ENCODE results near the gene ARHGAP12.

Gene ARHGAP12

DNA sequence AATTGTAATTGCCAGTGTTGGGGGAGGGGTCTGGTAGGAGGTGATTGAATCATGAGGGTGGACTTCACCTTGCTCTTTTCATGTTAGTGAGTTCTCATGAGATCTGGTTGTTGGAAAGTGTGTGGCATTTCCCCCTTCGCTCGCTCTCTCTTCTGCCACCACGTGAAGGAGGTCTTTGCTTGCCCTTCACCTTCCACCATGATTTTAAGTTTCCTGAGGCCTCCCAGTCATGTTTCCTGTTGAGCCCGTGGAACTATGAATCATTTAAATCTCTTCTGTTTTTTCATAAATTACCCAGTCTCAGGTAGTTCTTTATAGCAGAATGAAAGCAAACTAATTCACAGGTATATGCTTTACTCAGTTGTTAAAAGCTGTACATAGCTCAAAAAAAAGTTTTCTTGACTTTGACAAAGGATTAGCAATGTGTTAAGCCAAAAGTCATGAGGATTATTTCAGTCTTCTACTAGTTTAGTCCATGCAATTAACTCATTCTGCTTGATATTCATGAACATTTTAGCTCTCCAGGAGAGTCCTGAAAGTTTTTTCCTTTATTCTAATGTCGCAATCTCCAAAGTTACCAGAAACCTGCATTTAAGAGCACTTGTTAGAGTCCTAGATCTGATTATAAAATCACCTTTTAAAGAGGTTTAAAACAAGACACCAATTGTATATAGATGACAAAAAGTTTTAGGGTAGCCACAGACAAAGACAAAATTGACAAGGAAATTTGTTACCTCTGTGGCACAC lies 27.7 kb upstream of the ARHGAP12 start:
- Mint-ChIP-seq H3K27me3 (ENCODE audit: low read depth) (peaks cover 2% of the 10 kb centered on the region), H3K27ac (no peak overlapping the region), H3K9me3 (peaks cover 15% of the 10 kb centered on the region), H3K36me3 (ENCODE audit: low read depth) (peaks cover 2% of the 10 kb centered on the region), H3K4me1 (ENCODE audit: low read depth) (peaks cover 3% of the 10 kb centered on the region), H3K4me3 (no peak overlapping the region)
- DNase-seq (ENCODE audit: low spot score): no peak

DNA sequence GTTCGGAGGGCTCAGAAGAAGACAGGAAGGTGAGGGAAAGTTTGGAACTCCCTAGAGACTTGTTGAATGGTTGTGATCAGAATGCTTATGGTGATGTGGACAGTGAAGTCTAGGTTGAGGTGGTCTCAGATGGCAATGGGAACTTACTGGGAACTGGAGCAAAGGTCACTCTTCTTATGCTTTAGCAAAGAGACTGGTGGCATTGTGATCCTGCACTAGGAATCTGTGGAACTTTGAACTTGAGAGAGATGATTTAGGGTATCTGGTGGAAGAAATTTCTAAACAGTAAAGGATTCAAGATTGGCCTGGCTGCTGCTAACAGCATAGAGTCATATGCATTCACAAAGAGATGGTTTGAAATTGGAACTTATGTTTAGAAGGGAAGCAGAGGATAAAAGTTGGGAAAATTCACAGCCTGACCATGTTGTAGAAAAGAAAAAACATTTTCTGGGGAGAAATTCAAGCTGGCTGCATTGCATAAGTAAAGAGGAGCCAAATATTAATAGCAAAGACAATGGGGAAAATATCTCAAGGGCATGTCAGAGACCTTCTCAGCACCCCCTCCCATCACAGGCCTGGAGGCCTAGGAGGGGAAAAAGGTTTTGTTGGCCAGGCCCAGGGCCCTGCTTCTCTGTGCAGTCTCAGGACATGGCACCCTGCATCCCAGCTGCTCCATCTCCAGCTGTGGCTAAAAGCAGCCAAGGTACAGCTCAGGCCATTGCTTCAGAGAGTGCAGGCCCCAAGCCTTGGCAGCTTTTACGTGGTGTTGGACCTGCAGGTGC lies 26.0 kb upstream of the ARHGAP12 start:
- Mint-ChIP-seq H3K36me3 (ENCODE audit: low read depth) (peaks cover 2% of the 10 kb centered on the region), H3K4me1 (ENCODE audit: low read depth) (no peaks in the 10 kb centered on the region), H3K27ac (no peak overlapping the region), H3K27me3 (ENCODE audit: low read depth) (peaks cover 2% of the 10 kb centered on the region), H3K9me3 (peaks cover 15% of the 10 kb centered on the region), H3K4me3 (no peak overlapping the region)
- DNase-seq (ENCODE audit: low spot score): no peak

DNA sequence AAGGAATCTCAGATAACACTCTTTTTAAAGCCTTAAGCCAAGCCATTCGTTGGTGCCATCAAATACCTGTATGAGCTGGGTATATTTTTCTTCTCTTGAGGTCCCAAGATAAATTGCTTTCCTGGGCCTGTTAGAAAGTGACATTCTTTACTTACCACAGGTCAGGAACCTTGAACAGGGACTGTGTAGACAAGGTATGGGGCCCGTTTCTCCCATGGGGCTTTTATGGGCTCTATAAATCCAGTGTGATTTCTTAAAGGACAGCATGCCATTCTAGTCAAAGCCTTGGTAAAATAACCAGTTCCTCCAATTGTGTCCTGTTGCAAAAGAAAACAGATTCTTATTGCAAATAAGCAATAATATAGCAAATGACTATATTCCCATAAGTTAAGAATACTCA lies 24.8 kb upstream of the ARHGAP12 start:
- peaks cover 2% of the 10 kb centered on the region for H3K36me3 Mint-ChIP-seq (ENCODE audit: low read depth)
- no peak overlapping the region for H3K4me3 Mint-ChIP-seq
- no peak for DNase-seq (ENCODE audit: low spot score)
- no peak overlapping the region for H3K27ac Mint-ChIP-seq
- H3K9me3 Mint-ChIP-seq: peaks cover 15% of the 10 kb centered on the region
- H3K4me1 Mint-ChIP-seq (ENCODE audit: low read depth): no peaks in the 10 kb centered on the region
- H3K27me3 Mint-ChIP-seq (ENCODE audit: low read depth): peaks cover 2% of the 10 kb centered on the region

DNA sequence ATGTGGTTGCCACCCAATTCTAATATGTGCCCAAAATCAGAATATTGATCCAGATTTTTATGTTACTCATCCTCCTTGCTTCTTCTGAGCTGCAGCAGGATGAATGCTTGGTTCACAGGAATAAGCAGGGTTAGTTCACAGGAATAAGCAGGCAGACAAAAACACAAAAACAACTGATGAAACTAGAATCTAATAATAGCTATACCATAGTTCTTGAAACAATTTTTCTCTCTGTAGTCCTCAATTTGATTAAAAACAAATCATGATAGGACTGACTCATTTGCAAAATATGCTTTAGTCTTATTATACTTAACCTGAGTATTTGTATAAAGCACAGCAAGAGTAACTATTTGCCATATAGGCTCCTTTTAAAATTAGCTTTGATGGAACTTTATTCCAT lies 24.4 kb upstream of the ARHGAP12 start:
- H3K9me3 Mint-ChIP-seq: peaks cover 15% of the 10 kb centered on the region
- no peaks in the 10 kb centered on the region for H3K4me1 Mint-ChIP-seq (ENCODE audit: low read depth)
- no peak overlapping the region for H3K27ac Mint-ChIP-seq
- no peak overlapping the region for H3K4me3 Mint-ChIP-seq
- DNase-seq (ENCODE audit: low spot score): no peak
- H3K36me3 Mint-ChIP-seq (ENCODE audit: low read depth): peaks cover 2% of the 10 kb centered on the region
- H3K27me3 Mint-ChIP-seq (ENCODE audit: low read depth): peaks cover 2% of the 10 kb centered on the region

DNA sequence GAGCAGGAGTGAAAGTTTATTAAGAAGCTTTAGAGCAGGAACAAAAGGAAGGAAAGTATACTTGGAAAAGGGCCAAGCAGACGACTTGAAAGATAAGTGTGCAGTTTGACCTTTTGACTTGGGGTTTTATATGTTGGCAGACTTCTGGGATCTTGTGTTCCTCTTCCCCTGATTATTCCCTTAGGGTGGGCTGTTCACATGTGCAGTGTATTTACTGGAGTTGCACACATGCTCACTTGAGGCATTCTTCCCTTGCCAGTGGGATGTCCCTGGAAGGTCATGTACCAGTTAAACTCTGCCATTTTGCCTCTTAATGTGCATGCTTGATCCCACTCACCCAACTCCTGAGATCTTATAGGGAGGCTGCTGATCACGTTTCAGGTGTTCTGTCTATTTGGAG lies 23.4 kb upstream of the ARHGAP12 start:
- H3K4me1 Mint-ChIP-seq (ENCODE audit: low read depth): no peaks in the 10 kb centered on the region
- DNase-seq (ENCODE audit: low spot score): no peak
- H3K27me3 Mint-ChIP-seq (ENCODE audit: low read depth): peaks cover 2% of the 10 kb centered on the region
- H3K36me3 Mint-ChIP-seq (ENCODE audit: low read depth): peaks cover 2% of the 10 kb centered on the region
- no peak overlapping the region for H3K27ac Mint-ChIP-seq
- H3K9me3 Mint-ChIP-seq: peaks cover 15% of the 10 kb centered on the region
- H3K4me3 Mint-ChIP-seq: no peak overlapping the region

DNA sequence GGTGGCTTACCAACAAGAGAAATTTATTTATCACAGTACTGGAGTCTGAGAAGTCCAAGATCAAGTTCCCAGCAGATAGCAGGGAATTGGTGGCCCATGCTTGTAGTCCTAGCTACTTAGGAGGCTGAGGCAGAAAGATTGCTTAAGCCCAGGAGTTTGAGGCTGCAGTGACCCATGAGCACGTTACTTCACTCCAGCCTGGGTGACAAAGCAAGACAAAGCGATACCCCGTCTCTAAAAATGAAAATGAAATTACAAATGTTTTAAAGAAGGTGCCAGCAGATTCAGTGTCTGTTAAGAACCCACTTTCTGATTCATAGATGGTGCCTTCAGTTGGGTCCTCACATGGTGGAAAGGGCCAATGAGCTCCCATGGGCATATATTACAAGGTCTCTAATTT lies 20.6 kb upstream of the ARHGAP12 start:
- peaks cover 7% of the 10 kb centered on the region for H3K9me3 Mint-ChIP-seq
- H3K36me3 Mint-ChIP-seq (ENCODE audit: low read depth): no peaks in the 10 kb centered on the region
- no peak overlapping the region for H3K4me3 Mint-ChIP-seq
- H3K27ac Mint-ChIP-seq: no peak overlapping the region
- no peaks in the 10 kb centered on the region for H3K4me1 Mint-ChIP-seq (ENCODE audit: low read depth)
- no peak for DNase-seq (ENCODE audit: low spot score)
- peaks cover 5% of the 10 kb centered on the region for H3K27me3 Mint-ChIP-seq (ENCODE audit: low read depth)

DNA sequence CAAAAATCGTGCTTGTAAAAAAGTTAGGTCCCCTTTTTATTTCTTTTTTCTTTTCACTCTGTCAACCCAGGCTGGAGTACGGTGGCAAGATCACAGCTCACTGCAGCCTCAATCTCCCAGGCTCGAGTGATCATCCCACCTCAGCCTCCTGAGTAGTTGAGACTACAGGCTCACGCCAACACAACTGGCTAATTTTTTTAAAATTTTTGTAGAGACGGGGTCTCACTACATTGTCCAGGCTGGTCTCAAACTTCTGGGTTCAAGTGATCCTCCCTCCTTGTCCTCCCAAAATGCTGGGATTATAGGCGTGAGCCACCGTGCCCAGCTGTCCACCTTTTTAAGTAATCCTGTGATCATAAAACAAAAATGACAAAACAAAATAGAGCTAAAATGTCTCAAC lies 19.4 kb upstream of the ARHGAP12 start:
- no peak for DNase-seq (ENCODE audit: low spot score)
- H3K27me3 Mint-ChIP-seq (ENCODE audit: low read depth): peaks cover 5% of the 10 kb centered on the region
- no peak overlapping the region for H3K4me3 Mint-ChIP-seq
- H3K27ac Mint-ChIP-seq: no peak overlapping the region
- no peaks in the 10 kb centered on the region for H3K4me1 Mint-ChIP-seq (ENCODE audit: low read depth)
- no peaks in the 10 kb centered on the region for H3K9me3 Mint-ChIP-seq
- H3K36me3 Mint-ChIP-seq (ENCODE audit: low read depth): no peaks in the 10 kb centered on the region

DNA sequence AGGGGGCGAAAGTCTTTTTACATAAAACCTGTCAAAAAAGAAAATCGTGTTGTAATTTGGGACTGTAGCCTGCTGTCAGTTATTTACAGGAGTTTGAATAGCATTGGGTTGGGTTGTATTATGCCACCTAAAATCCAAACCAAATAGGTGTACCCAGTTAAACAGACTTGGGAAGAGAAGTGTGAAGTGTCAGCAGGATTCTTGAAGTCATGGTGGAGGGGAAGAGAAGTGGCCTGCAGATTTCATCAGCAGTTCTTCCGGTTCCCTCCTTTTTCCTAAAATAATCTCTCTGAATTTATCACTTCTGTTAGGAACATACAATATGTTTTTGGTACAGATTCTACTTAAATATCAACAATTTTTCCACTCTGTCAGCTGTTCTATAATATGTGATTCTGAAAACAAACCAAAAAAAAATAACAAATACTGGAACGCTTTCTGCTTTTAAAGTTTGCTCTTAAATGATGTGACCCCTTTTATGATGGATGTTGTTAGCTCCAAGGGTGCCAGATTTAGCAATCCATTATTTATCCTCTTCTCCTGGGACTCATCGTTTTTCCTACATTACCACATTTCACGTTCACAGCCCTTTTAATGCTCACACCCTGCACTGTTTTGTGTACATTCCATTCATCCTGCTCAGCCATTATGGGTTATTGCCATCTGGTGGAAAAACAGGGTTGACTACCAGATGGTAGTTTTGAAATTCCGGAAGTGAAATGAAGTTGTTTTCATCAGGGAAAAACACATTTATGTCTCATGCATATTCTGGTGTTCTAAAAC lies 18.7 kb upstream of the ARHGAP12 start:
- Mint-ChIP-seq H3K9me3 (no peaks in the 10 kb centered on the region), H3K27me3 (ENCODE audit: low read depth) (peaks cover 2% of the 10 kb centered on the region), H3K4me1 (ENCODE audit: low read depth) (no peaks in the 10 kb centered on the region), H3K27ac (no peak overlapping the region), H3K4me3 (no peak overlapping the region), H3K36me3 (ENCODE audit: low read depth) (no peaks in the 10 kb centered on the region)
- DNase-seq (ENCODE audit: low spot score): no peak

DNA sequence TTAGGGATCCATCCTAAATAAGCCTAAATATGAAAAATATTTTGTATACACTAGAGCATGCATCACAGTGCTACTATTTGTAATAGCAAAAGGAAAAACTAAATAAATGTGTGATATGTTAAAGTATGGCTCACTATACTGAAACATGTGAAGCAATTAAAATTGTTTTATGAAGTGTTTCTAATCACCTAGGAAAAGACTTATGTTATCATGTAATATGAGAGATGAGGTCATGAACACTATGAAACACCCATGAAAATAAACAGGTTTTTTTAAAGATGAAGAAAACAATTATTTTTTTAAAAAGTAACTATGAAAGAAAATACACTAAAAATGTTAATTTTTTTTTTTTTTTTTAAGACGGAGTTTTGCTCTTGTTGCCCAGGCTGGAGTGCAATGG lies 16.8 kb upstream of the ARHGAP12 start:
- no peaks in the 10 kb centered on the region for H3K4me1 Mint-ChIP-seq (ENCODE audit: low read depth)
- no peaks in the 10 kb centered on the region for H3K9me3 Mint-ChIP-seq
- no peak for DNase-seq (ENCODE audit: low spot score)
- H3K36me3 Mint-ChIP-seq (ENCODE audit: low read depth): no peaks in the 10 kb centered on the region
- H3K27ac Mint-ChIP-seq: no peak overlapping the region
- peaks cover 9% of the 10 kb centered on the region for H3K27me3 Mint-ChIP-seq (ENCODE audit: low read depth)
- no peak overlapping the region for H3K4me3 Mint-ChIP-seq

DNA sequence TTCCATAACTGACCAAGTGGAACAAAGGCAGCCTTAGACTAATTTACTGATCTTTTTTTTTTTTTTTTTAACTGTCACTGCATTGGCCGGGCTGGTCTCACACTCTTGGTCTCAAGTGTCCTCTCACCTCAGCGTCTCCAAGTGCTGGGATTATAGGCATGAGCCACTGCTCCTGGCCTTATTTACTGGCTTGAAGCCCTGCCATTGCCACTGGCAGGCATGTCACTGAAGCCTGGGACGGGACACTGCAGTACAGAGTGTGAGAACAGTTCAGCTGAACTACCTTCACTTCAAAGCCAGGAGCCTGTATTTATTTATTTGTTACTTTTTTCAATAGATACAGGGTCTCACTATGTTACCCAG lies 15.4 kb upstream of the ARHGAP12 start:
- H3K27me3 Mint-ChIP-seq (ENCODE audit: low read depth): peaks cover 15% of the 10 kb centered on the region
- H3K36me3 Mint-ChIP-seq (ENCODE audit: low read depth): no peaks in the 10 kb centered on the region
- no peak overlapping the region for H3K27ac Mint-ChIP-seq
- H3K4me3 Mint-ChIP-seq: no peak overlapping the region
- no peak for DNase-seq (ENCODE audit: low spot score)
- no peaks in the 10 kb centered on the region for H3K9me3 Mint-ChIP-seq
- no peaks in the 10 kb centered on the region for H3K4me1 Mint-ChIP-seq (ENCODE audit: low read depth)

DNA sequence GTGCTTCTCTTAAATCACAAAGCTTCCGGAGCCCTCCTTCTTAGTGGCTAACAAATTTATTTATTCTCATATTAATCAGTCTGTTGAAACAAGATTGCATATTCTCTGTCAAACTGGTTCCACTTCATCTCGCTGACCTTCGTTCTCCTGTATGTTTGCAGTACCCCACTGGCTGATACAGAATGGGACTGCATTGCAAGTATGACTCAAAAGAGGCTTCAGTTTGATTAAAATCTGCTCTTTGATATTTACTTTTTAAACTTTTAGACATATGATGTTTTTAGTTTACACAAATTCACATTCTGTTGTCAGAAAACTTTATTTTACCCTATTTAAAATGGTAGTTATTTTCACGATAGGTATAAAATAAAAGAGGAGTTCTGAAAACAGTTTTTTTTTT lies 14.3 kb upstream of the ARHGAP12 start:
- Mint-ChIP-seq H3K36me3 (ENCODE audit: low read depth) (no peaks in the 10 kb centered on the region), H3K27ac (no peak overlapping the region), H3K4me3 (no peak overlapping the region), H3K27me3 (ENCODE audit: low read depth) (peaks cover 15% of the 10 kb centered on the region), H3K4me1 (ENCODE audit: low read depth) (no peaks in the 10 kb centered on the region), H3K9me3 (no peaks in the 10 kb centered on the region)
- no peak for DNase-seq (ENCODE audit: low spot score)

DNA sequence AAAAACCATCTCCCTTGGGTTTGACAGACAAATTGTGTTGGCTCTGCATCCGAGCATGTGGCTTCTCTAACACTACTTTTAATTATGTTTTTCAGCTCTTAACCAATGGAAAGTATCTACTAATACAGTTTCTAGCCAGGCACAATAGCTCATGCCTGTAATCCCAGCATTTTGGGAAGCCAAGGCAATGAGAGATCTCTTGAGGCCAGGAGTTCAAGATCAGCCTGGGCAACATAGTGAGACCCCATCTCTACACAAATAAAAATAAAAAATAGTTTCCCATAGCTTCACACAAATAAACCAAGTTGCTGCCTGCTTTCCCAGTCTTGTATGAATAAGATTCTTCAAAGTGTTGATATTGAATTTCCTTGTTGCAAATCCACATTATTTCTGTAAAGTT lies 13.8 kb upstream of the ARHGAP12 start:
- Mint-ChIP-seq H3K4me1 (ENCODE audit: low read depth) (no peaks in the 10 kb centered on the region), H3K4me3 (no peak overlapping the region), H3K9me3 (no peaks in the 10 kb centered on the region), H3K36me3 (ENCODE audit: low read depth) (no peaks in the 10 kb centered on the region), H3K27me3 (ENCODE audit: low read depth) (peaks cover 15% of the 10 kb centered on the region), H3K27ac (no peak overlapping the region)
- DNase-seq (ENCODE audit: low spot score): no peak

DNA sequence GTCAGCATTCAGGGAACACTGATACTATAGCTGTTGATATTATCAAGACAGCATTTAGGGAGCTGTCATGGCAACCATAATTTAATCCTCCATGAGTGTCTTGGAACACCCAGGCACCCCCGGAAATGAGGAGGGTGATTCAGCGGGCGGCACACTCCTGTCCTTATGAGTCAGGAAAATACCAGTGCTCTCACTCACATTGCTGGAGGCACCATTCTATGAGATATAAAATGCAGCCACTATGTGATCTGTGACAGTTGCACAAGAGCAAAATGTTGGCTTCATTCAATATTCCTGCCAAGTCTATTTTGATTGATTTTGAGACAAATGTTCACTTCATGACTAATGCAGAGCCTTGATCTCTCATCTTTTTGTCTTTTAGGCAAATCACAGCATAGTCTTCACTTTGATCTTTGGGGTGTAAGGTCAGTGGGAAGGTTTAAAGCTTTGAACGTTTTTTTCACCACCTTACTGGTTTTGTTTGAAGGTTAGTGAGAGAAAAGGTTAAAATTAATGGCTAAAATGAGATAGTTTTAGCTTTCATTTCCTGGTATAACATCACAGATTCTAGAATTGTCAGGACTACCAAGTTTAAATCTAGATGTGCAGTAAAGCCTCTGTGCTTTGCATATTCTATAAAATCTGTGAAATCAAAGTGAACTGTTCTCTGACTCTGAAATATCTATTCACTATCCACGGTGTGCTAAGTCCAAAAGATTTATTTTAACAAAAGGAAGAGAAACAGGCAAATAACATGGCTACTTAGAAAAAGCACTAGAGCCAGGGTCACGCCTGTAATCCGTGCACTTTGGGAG lies 12.4 kb upstream of the ARHGAP12 start:
- Mint-ChIP-seq H3K9me3 (no peaks in the 10 kb centered on the region), H3K36me3 (ENCODE audit: low read depth) (no peaks in the 10 kb centered on the region), H3K27ac (no peak overlapping the region), H3K4me3 (no peak overlapping the region), H3K27me3 (ENCODE audit: low read depth) (peaks cover 19% of the 10 kb centered on the region), H3K4me1 (ENCODE audit: low read depth) (no peaks in the 10 kb centered on the region)
- DNase-seq (ENCODE audit: low spot score): no peak
